K562 (cell line): ENCODE measurements around the gene APIP.

ENCODE experiments used
- BHLHE40 ChIP-seq: IDR thresholded peaks from 2 replicates; pipeline ENCODE4 v1.6.1; 2011; ENCODE audit warnings: low read length, improper control_type of control experiment
- CBX3 ChIP-seq, 2 experiments: IDR thresholded peaks; 1 replicate in 1 of 2; 2 replicates in 1 of 2; pipeline ENCODE4 v1.6.1; 2012; ENCODE audit warnings: inconsistent platforms in 2 of 2, low read length in 2 of 2, borderline replicate concordance in 1 of 2, control low read depth in 1 of 2
- E2F3 ChIP-seq: fragments of 250-450 bp; sonication (Bioruptor Pico); IDR thresholded peaks from 2 replicates; pipeline ENCODE4 v1.4.0; 2020; ENCODE audit warnings: mild to moderate bottlenecking
- EP300 ChIP-seq: IDR thresholded peaks from 2 replicates; pipeline ENCODE4 v1.6.1; 2012; ENCODE audit warnings: low read length, improper control_type of control experiment
- MCM7 ChIP-seq, 2 experiments: fragments of 450-650 bp; IDR thresholded peaks; 2 replicates each; pipeline ENCODE4 v1.6.1; 2016 to 2018
- ZNF263 ChIP-seq: sonication (generic); formaldehyde crosslinking; IDR thresholded peaks from 2 replicates; pipeline ENCODE4 v1.8.0; 2022; ENCODE audit warnings: mild to moderate bottlenecking, missing genetic modification reagents, borderline replicate concordance
- TF ChIP-seq, protein P1 (sequence below), 2 experiments: IDR thresholded peaks; 2 replicates each; pipeline ENCODE4 v1.6.1; 2011; ENCODE audit warnings: borderline replicate concordance in 1 of 2, control low read depth in 1 of 2, low read depth in 1 of 2, low read length in 1 of 2, mild to moderate bottlenecking in 1 of 2, mixed read lengths in 1 of 2, moderate library complexity in 1 of 2; ENCODE audit not compliant: insufficient read depth in 1 of 2, insufficient read length in 1 of 2, poor library complexity in 1 of 2, severe bottlenecking in 1 of 2; ENCODE audit errors: extremely low read depth in 1 of 2

DNA sequence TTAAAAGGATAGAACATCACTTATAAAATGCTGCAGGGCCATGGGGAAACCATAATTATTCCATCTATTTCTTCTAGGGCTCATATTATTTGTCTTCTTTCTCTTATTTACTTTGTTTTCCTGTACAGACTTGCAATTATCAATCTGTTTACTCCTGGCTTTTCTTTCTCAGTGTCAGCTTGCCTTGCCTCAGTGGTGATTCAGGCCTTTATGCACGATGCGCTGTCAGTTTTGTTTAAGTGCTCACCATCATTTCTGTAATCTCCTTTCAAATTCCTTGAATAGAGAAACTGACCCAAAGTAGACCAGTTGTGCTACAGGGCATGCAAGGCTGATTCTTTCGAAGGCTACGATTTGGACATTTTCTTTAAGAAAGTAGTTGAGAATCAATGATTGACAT lies 5.0 kb upstream of the APIP start:
- TF ChIP-seq EP300 (no peak), MCM7 (IDR thresholded peaks at IDR 0.05) (no peak), CBX3 (IDR thresholded peaks at IDR 0.05; ENCODE audit: borderline replicate concordance in 1 of 2, low read length in 2 of 2) (no peak), E2F3 (CRISPR knock-in tag) (no peak), BHLHE40 (no peak), ZNF263 (no peak)
- TF ChIP-seq, protein P1, sequence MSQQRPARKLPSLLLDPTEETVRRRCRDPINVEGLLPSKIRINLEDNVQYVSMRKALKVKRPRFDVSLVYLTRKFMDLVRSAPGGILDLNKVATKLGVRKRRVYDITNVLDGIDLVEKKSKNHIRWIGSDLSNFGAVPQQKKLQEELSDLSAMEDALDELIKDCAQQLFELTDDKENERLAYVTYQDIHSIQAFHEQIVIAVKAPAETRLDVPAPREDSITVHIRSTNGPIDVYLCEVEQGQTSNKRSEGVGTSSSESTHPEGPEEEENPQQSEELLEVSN (IDR thresholded peaks at IDR 0.05; ENCODE audit: borderline replicate concordance in 1 of 2, extremely low read depth in 1 of 2, insufficient read depth in 1 of 2, insufficient read length in 1 of 2, low read depth in 1 of 2, low read length in 1 of 2, poor library complexity in 1 of 2, severe bottlenecking in 1 of 2) = no peak
